Measurements from ENCODE around the gene LASP1NB.
A peak's percentile ranks its signal among the peaks of the same experiment; 100 is the strongest.

LASP1NB gene

GRCh38 chr17:38916771-38917170 is 8.6 kb upstream of the LASP1NB start:
- TF ChIP-seq CEBPB (IDR thresholded peaks at IDR 0.05): no peak

GRCh38 chr17:38917259-38917658 is 8.2 kb upstream of the LASP1NB start:
- peak; percentile 42; the same call in 1 of the 2 replicates for TF ChIP-seq RAD21 (IDR thresholded peaks at IDR 0.05; ENCODE audit: low read depth)
- no peak for TF ChIP-seq CEBPB (IDR thresholded peaks at IDR 0.05)
- no peak for TF ChIP-seq REST (IDR thresholded peaks at IDR 0.05; ENCODE audit: low read depth)
- TF ChIP-seq TCF12 (IDR thresholded peaks at IDR 0.05; ENCODE audit: low read depth): no peak

GRCh38 chr17:38918129-38918913 is 7.1 kb upstream of the LASP1NB start:
- no peak for TF ChIP-seq YY1 (IDR thresholded peaks at IDR 0.05; ENCODE audit: low read depth)
- TF ChIP-seq CREB1 (IDR thresholded peaks at IDR 0.05; ENCODE audit: low read depth): no peak
- no peak for TF ChIP-seq TAF1 (IDR thresholded peaks at IDR 0.05; ENCODE audit: low read depth)
- TF ChIP-seq CEBPB (IDR thresholded peaks at IDR 0.05): no peak
- no peak for TF ChIP-seq FOXM1 (IDR thresholded peaks at IDR 0.05; ENCODE audit: borderline replicate concordance, low read depth)
- no peak for TF ChIP-seq ZBTB7A (IDR thresholded peaks at IDR 0.05; ENCODE audit: low read depth)
- TF ChIP-seq EGR1 (IDR thresholded peaks at IDR 0.05): no peak
- no peak for TF ChIP-seq EP300 (IDR thresholded peaks at IDR 0.05; ENCODE audit: borderline replicate concordance)
- no peak for TF ChIP-seq TEAD4 (IDR thresholded peaks at IDR 0.05)
- no peak for TF ChIP-seq RAD21 (IDR thresholded peaks at IDR 0.05; ENCODE audit: low read depth)
- no peak for TF ChIP-seq REST (IDR thresholded peaks at IDR 0.05; ENCODE audit: low read depth)
- TF ChIP-seq MAX (IDR thresholded peaks at IDR 0.05): no peak
- no peak for TF ChIP-seq TCF12 (IDR thresholded peaks at IDR 0.05; ENCODE audit: low read depth)
- no peak for TF ChIP-seq USF1 (IDR thresholded peaks at IDR 0.05)
- TF ChIP-seq NFIC (IDR thresholded peaks at IDR 0.05): no peak

GRCh38 chr17:38918916-38919315 is 6.5 kb upstream of the LASP1NB start:
- no peak for TF ChIP-seq TEAD4 (IDR thresholded peaks at IDR 0.05)
- no peak for TF ChIP-seq FOXM1 (IDR thresholded peaks at IDR 0.05; ENCODE audit: borderline replicate concordance, low read depth)
- no peak for TF ChIP-seq EP300 (IDR thresholded peaks at IDR 0.05; ENCODE audit: borderline replicate concordance)
- no peak for TF ChIP-seq CREB1 (IDR thresholded peaks at IDR 0.05; ENCODE audit: low read depth)
- TF ChIP-seq ZBTB7A (IDR thresholded peaks at IDR 0.05; ENCODE audit: low read depth): no peak
- TF ChIP-seq CEBPB (IDR thresholded peaks at IDR 0.05): no peak
- TF ChIP-seq USF1 (IDR thresholded peaks at IDR 0.05): no peak
- no peak for TF ChIP-seq TCF12 (IDR thresholded peaks at IDR 0.05; ENCODE audit: low read depth)
- no peak for TF ChIP-seq TAF1 (IDR thresholded peaks at IDR 0.05; ENCODE audit: low read depth)
- TF ChIP-seq EGR1 (IDR thresholded peaks at IDR 0.05): no peak
- no peak for TF ChIP-seq NFIC (IDR thresholded peaks at IDR 0.05)
- no peak for TF ChIP-seq RAD21 (IDR thresholded peaks at IDR 0.05; ENCODE audit: low read depth)
- no peak for TF ChIP-seq REST (IDR thresholded peaks at IDR 0.05; ENCODE audit: low read depth)
- no peak for TF ChIP-seq MAX (IDR thresholded peaks at IDR 0.05)
- TF ChIP-seq YY1 (IDR thresholded peaks at IDR 0.05; ENCODE audit: low read depth): no peak
